NCI-H2171 (cell line): Measurements from ENCODE around the gene SCAMP4.

ENCODE experiments used
- DNase-seq: peaks from one replicate; lab custom pipeline; 2025; lab: John Stamatoyannopoulos, UW

The SCAMP4 gene, protein sequence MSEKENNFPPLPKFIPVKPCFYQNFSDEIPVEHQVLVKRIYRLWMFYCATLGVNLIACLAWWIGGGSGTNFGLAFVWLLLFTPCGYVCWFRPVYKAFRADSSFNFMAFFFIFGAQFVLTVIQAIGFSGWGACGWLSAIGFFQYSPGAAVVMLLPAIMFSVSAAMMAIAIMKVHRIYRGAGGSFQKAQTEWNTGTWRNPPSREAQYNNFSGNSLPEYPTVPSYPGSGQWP

DNA sequence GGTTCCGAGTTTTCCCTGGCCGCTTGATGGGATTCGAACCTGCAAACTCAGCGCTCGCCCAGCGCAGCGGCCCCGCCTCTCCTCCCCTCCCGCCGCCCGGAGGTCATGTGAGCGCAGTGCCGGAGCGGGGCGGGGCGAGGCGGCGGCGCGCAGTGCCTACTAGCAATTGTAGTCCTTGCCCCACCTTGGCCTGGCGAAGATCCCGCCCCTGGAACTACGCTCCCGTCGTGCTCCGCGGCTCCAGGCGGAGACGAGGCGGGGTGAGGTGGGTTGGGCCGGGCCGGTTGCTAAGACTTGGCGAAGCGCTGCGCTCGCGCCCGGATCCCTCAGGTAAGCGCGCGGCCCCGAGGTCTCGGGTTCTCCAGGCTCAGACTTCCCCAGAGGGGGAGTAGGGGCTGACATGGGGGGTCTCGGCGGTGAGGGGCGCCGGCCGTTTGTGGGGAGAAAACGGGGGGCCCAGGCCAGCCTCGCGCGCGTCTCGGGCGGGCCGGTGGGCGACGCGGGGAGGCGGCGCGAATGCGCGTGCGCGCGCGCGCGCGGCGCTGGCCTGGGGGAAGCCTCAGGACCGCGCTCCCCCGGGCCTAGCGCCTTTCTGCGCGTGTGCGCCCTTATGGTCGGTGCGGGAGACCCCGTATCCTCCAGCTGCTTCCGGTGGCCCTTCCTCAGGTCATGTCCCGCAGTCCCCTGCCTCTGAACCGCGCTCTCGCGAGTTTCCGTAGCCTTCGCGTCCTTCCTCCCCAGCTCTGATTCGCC lies at the start of gene SCAMP4, which contains the start of gene ADAT3:
Gene SCAMP4 (plus strand): TSS at position 290 of the 753 bp plus-strand sequence. CDS start 9,621 bp downstream, outside the sequence.
Gene ADAT3 (plus strand): TSS at position 290 of the 753 bp plus-strand sequence. CDS start 6,649 bp downstream, outside the sequence.
- peak; percentile 98 for DNase-seq

DNA sequence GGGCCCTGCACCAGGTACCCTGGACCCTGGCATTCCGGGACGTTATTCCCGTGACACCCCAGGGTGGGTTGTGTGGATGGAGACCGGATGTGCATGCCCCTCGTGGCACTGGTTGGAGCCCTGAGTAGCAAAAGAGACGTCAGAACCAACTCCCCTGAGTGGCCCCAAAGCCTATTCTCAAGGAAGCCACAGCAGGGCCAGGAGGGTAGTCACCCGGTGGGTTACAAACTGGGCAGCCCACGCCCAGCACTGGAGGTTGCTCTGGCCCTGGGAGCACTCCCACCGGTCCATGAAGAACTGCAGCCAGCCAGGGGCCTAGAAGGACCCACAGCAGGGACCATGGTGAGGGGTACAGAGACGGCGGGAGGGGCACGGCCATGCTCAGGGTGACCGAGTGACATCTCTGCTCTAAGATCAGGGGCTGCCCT lies 49.4 kb upstream of the SCAMP4 start:
- DNase-seq: peak; percentile 48

DNA sequence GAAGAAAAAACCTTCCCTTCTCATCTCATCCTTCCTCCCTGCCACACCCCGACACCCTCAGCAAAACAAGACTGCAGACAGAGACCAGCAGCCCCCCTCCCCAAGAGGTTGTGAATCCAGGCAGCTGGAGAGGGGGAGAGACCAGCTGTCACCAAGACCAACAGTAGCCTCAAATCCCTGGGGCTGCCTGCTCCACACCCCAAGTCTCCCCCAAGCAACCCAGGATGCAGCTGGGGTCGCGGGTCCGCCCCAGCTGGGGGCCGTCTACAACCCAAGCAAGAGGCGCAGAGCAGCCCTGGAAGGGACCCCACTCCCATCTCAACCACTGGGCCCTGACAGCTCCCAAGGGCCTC lies 48.9 kb upstream of the SCAMP4 start:
- DNase-seq: peak; percentile 59

DNA sequence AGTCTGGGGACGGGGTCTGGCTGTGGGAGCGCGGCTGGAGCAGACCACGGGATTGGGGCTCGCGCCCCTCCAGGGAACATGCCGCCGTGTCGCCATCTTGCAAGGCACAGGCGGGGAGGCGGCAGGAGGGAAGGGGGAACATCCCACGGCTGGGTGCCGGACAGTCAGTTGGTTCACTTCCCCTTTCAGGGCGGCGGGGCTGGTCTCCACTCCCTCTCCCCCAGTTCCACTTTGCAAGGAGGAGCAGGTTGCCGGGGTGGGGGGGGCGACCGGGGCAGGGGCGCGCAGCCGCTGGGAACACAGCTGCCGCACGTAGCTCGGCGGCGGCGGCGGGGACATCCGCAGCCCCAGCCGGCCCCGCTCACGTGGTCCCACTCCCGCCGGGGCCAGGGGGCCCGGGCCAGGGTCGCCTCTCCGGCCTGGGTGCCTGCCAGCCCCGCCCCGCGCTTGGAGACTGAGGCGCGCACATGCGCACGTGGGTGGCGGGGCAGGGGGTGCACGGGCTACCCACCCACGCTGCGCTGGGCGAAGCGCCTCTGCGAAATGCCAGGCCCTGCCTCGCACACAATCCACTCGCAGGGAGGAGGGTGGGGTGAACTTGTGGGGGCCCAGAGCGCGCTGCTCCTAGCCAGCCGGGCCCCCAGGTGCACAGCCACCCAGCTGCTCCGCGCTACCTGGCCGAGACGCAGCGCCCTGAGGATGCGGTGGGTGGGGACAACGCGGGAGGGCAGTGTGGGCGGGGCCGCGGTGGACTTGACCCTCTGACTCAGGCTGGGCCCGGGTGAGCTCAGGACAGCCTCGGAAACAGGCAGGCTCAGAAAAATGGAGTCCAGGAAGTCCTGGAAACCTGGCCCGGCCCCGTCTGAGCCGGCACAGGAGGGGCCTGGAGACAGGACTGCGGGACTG lies 48.2 kb upstream of the SCAMP4 start:
- DNase-seq: peak; percentile 52

DNA sequence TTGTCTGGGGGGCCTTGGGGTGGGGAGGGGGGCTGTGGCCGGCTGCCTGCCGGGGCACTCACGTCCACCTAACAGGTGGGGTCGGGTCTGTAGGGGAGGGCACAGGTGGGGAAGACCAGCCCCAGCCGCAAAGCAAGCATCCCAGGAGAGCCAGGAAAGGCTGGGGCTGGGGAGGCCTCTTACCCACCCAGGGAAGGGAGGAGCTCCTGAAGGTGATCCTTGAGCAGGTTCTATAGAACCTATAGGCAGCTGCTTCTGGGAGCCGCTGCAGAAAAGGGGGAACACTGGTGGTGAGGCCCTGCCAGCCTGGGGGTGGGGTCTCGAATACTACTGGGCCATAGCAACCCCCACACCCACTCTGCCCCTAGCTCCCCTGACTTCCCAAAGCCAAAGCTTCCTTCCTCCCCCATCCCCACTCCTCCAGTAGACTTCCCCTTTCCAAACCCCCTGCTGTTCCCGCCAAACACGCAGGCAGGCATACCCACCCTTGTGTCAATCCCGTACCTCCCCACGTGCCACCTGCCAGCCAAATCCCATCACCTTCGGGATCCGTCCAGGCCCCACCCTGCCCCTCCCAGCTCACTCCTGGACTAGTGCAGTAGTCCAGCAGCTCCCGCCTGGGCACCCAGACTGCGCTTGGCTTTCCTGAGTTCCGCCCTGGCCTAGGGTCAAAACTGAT lies 47.4 kb upstream of the SCAMP4 start:
- peak; percentile 20 for DNase-seq

DNA sequence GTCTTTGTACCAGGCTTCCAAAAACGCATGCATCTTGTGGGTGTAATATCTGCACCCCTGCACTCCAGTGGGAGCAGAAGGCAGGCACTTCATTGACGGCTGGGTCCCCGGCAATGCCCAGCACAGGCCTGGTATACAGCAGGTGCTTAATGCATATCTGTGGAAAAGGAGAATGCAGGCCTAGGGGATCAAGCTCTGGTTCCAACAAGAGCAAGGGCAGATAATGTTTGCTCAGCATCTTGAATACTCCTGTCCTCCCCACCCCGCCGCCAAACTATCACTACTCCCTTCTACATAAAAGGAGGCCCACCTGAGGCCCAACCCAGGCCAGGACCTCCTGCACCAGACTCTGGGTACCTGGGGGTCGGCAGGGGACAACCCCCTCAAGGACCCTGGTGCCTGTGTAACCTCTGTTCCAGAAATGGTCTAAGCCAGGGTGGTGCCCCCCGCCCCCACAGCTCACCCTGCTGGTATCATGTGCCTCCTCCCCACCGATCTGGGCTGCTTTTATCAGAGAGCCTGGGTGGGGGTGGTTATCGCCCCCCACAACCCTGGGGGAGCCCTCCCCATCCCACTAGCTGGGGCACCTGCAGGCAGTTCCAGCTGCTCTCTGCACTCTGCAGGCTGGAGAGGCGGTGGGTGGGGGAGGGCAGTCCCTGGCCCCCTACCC lies 46.7 kb upstream of the SCAMP4 start:
- DNase-seq: no peak

DNA sequence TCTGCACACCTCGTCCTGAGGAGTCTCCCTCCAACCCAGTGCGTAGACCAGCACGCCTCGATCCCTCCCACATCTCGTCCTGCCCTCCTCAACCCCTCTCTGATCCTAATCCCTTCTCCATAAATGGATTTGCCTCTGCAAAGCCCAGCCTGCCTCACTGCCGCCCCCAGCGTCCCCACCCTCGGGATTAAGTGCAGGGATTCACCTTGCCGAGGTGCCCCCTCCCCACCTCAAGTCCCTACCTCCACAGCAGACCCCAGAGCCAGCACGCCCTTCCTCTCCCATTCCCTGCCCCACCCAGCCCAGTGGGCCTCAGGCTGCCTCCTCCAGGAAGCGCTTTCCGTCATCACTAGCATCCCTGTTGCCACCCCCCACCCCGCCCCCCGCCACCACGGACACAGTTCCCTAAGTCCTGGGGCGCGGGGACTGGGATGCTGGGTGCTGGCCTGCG lies 45.8 kb upstream of the SCAMP4 start:
- no peak for DNase-seq

DNA sequence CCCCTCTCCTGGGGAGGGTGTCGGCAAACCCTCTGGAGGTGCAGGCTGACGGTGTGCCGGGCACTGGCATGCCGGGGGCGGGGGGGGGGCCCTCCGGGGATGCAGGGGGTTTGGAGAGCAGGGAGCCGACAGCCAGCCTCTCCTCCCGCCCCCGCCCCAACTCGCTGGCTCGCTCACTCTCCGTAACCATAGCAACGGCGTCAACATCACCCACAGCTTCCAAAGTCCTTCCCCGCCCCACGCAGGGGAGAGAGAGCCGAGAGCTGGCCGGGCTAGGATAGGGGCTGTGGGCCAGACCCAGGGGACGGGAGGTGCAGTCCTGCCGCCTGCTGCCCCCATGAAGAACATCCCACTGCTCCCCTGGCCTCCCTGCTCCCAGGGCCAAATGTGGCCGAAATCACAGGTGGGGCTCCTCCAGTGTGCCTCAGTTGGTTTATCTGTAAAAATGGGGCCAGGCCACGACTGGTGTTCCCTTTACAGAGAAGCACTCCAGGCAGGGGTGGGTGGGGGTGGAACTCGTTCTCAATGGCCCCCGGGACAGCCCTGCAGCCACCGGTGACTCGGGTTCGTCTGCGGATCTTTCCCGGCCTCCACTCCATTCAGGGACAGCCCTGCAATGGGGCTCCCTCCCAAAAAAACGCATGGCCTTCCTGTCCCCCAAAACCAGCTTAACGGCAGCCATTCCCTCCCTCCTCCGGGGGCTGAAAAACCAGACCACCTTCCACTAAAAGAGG lies 45.0 kb upstream of the SCAMP4 start:
- peak; percentile 59 for DNase-seq

DNA sequence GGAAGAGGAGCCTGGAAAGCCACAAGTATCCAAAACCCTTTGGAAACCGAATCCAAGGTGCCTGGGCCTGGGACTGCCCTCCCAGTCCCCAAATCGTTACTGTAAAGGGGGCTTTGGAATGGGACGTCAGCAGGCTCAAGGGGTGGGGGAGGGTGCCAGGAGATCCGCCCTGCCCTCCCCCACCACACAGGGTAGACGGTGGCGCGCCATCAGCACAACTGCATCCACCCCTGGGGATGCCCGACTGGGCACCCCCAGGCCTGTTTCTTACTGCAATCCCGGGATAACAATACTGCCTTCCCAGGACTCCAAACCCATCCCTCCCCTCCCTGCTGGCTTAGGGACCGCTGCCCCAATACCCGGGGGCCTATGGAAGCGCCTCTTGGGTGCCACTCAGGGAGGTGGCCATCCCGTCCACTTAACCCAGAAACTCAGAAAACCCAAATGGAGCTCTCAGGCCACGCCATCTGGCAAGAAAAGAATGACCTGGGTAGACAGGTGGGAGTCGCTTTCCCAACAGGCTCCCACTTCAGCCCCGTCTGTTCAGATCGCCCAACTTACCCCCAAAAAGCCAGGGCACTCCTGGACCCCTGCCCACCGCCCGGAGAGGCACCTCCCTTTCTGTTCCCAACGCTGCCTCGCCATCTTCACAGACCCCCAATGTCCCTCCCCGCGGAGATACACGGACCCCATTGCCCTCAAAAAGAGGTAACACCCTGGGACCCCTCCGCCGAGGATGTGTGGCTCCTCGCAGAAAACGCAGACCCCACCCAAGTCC lies 44.2 kb upstream of the SCAMP4 start:
- no peak for DNase-seq

DNA sequence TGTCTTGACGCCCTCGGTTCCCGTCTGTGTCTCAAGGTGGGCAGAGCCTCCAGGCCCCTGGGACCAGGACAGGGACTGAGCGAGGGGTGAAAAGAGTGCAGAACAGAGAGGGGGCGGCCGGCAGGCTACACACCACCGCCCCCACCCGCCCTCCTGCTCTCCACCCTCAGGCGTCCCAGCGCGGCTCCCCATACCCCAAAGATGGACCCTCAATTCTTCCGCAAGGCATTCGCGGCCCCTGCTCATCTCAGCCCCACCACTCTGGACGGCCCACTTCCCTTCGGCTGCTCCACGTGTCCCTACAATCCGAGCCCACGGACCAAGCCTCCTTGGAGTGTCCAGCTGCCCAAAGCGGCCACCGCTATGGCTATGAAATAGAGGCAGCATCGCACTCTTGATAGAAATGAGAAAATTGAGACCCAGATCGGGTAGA lies 43.6 kb upstream of the SCAMP4 start:
- DNase-seq: no peak

DNA sequence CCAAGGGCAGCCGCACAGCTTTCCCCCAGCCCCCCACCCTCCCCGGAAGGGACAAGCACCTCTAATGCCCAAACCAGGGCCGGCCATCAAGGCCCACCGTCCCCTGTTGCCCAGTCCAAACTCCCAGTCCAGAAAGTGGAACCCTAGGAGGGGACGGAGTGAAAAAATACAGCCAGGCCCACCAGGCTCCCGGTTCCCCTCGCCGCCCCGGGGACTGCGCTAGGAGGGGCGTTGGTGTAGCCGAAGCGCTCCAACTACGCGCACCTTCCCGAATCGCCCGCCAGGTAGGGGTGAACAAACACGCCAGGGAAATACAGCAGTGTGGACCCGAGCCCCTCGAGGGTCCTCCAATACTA lies 43.2 kb upstream of the SCAMP4 start:
- DNase-seq: no peak

DNA sequence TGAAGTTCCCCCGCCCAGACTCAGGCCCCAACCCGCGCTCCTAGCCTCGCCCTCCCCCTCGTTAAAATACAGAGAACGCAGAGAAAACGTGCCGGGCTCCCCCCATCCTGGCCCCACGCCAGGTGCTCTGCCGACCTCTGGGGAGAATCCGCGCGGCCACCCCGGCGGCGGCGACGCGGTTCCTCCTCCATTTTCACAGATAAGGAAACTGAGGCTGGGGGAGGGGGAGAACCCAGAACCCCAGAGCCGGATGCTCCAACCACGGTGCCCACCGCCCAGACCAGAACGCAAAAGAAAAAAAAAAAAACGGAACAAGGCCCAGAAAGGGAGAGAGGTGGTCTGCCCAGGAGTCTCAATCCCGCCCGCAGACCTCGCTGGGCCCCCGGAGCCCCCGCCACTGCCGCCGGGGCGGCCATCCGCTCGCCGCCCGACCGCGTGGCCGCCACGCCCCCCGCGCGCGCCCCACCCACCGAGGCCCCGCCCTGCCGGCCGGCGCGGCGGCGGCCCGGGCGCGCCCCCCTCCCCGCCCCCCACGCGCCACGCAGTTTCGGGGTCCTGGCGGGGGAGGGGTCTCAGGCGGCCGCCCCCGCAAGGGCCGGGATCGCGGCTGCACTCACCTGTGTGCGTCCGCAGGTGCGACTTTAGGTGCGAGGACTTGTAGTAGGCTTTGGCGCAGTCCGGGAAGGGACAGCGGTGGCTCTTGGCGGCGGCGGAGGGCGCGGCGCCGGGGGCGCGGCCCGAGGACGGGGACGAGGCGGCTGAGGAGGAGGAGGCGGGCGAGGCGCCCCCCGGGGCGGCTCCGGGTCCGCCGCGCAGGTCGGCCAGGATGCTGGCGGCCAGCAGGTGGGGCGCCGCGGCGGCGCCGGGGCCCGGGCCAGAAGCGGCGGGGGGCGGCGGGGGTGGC lies 42.5 kb upstream of the SCAMP4 start:
- no peak for DNase-seq

DNA sequence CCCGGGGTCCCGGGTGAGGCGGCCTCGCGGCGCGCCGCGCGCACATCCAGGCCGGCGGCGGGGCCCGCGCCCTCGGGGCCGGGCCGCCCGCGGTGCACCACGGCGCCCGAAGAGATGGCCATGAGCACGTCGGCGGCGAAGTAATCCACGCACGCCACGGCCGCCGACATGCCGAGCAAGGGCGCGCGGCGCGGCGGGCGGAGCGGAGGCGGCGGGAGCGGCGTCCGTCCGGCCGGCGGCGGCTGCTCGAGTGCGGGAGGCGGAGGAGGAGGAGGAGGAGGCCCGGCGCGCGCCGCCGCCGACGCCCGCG lies 41.9 kb upstream of the SCAMP4 start, which contains the start of gene KLF16:
Gene KLF16 (minus strand): TSS at position 252 of the 310 bp plus-strand sequence. CDS start 82 bp downstream, at position 170.
- DNase-seq: no peak

DNA sequence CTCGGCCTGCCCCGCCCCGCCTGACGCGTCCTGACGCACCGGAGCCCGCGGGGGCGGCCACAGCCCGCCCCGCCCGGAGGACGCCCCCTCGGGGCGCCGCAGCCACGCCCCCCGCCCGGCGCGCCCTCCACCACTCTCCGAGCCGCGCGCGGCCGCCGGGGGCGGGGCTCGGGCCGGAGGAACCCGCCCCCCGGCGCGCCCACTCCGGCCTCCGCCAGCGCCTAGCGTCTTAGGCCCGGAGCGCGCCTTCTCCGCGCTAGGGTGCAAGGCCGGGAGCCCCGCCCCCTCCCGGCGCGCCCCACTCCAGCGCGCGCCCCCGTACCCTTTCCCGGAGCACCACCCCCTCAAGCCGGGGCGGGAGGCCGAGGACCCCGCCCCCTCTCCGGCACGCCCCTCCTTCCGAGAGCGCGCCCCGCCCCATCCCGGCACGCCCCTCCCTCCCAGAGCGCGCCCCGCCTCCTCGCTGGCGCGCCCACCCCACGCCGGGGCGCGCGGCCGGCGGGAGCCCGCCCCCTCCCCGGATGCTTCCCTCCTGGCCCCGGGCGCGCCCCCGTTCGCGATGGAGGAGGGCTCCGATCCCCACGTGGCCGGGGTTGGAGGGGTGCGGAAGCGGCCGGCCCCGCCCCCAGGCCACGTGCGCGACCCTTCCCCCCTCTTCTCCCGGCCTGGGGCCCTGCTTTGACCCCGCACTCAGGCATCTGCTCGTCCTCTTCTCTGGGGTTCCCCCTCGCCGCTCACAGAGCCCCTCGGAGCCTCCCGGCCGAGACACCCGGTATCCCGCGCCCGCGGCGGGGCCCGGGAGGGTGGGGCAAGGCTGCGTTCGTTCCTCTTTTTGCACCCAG lies 41.3 kb upstream of the SCAMP4 start:
- peak; percentile 99 for DNase-seq

DNA sequence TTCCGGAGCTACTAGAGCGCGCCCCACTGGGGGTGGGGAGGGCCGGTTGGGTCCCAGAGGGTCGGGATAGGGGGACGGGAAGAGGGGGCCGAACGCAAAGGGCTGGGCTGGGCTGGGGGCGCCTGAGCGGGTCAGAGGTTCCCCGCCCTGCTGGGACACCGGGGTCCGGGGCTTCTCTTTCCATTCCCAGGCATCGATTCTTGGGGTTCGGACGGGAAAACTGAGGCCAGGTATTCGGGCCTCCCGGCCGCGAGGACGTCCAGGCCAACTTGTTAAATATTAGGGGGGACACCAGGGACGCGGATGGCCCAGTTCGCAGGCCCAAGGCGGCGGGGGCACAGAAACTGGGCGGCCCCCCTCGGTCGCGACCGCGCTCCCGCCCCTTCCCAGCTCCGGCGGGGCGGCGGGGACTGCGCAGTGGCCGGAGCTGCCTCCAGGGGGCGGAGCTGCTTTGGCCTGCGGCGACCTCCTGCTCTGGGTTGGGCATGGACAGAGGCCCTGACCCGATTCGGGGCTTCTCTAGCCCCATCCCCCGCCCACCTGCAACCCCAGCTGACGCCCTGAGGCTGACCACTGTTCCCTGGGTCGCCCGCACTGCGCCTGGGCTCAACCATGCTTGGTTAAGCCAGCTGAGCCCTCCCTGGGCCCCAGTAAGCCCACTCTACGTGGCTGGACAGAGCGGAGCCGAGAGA lies 40.6 kb upstream of the SCAMP4 start:
- DNase-seq: no peak

DNA sequence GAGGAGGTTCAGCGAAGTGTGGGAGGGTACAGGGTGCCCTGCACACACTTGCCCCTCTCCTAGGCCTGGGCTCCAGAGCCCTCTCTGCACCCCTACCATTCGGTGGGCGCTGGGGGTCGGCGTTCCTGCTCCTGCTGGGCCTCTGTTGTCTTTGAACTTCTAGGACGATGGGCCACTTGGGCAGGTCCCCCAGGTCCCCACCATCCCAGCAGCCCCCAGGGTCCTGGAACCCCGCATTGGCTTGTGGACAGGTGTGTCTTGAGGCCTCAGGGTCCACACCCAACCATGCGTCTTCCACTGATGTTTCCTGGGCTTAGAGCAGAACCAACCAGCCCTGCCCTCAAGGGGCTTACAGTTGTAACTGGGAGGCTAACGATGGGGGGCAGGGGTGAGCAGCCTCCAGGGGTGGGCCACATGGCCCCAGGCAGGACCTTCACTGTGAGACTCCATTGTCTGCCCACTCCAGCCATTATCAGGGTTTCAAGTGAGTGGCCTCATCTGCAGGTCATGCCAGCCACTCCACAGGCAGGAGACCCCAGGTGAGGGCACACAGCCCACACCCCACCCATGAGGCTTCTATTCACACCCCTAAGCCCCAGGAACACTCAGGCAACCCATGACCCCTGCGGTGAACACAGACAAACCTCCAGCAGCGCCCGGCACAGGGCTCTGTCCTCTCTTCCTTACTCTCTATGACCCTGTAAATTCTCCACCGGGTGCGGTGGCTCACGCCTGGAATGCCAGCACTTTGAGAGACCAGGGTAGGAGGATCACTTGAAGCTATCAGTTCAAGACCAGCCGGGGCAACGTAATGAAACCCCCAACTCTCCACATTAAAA lies 39.8 kb upstream of the SCAMP4 start:
- DNase-seq: no peak
